Muscle layer of colon (tissue), 2 donors: ENCODE results near the gene BARHL1.

Source experiments
- H3K27ac ChIP-seq: one replicate; pipeline ENCODE4 v1.7.0; 2013; ENCODE audit warnings: low read depth, mild to moderate bottlenecking, low read length, moderate library complexity
- H3K27me3 ChIP-seq, 2 donors: one replicate each; pipeline ENCODE4 v1.7.0; 2013; ENCODE audit warnings: low read length in 2 of 2, mild to moderate bottlenecking in 2 of 2; ENCODE audit not compliant: insufficient read depth in 2 of 2, control insufficient read depth in 1 of 2
- H3K36me3 ChIP-seq: one replicate; pipeline ENCODE4 v1.7.0; 2013; ENCODE audit warnings: mild to moderate bottlenecking, low read length; ENCODE audit not compliant: insufficient read depth
- H3K4me1 ChIP-seq: one replicate; pipeline ENCODE4 v1.7.0; 2013; ENCODE audit warnings: mild to moderate bottlenecking, low read length; ENCODE audit not compliant: insufficient read depth
- H3K4me3 ChIP-seq, 2 donors: one replicate each; pipeline ENCODE4 v1.7.0; 2013; ENCODE audit warnings: low read length in 2 of 2, low read depth in 1 of 2, mild to moderate bottlenecking in 1 of 2, moderate library complexity in 1 of 2
- H3K9ac ChIP-seq: one replicate; pipeline ENCODE4 v1.7.0; 2013; ENCODE audit warnings: low read length
- H3K9me3 ChIP-seq: one replicate; pipeline ENCODE4 v1.7.0; 2013; ENCODE audit warnings: mild to moderate bottlenecking, low read length
- donor health status: abdominal sarcoma.
- donor health status: Adenocarcinoma of cecum.

BARHL1 gene

DNA sequence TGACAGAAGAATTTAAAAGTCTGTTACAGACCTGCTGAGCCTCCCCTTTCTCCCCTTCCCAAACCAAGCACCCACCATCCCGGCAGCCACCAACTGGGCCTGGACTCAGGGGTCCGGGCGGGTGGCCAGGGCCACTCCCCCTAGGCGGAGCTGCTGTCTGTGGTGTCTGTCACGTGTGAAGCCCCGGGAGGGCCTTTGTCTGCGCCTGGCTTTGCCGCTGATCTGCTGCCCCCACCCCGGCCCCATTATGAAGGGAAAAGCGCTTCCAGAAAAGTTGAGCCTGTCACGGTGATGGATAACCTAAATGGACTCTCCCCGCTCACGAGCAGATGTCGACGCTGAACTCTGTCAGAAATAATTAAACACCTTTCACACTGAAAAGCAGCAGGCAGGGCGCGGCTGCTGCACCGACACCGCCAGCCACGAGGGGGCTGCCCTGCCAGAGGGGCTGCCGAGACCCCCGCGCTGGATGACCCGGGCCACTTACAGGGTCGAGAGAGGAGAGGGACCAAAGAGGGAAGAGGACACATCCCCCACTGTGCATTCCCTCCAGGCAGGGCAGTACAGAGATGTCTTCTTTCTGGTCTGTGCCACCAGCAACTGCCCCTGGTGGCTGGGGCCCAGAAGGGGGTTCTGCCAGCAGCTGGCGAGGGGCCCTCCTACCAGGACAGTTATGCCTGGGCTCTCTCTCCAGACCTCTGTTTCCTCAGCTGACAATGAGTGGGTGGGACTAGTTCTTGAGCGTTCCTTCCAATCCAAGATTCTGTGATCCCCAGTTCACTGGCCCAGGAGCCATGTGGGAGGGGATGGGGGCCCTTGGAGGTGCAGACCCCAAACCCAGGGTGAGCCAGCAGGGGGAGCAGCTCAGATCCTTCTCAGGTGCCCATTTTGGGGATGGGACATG, 36.0 kb upstream of the BARHL1 start:
- Histone ChIP-seq H3K9ac (no peak overlapping the region), H3K4me1 (peaks cover 18% of the 10 kb centered on the region), H3K36me3 (no peaks in the 10 kb centered on the region), H3K27me3 (peaks cover 0 to 26% of the 10 kb centered on the region in 2 donors), H3K4me3 (peak overlapping the region in 1 of 2 donors; percentile 16), H3K27ac (no peak overlapping the region), H3K9me3 (no peaks in the 10 kb centered on the region)

GRCh38 chr9:132547052-132547431, 35.4 kb upstream of the BARHL1 start:
- Histone ChIP-seq H3K27ac (no peak overlapping the region), H3K4me1 (peaks cover 18% of the 10 kb centered on the region), H3K9ac (no peak overlapping the region), H3K27me3 (peaks cover 0 to 26% of the 10 kb centered on the region in 2 donors), H3K4me3 (no peak overlapping the region), H3K9me3 (no peaks in the 10 kb centered on the region), H3K36me3 (no peaks in the 10 kb centered on the region)

DNA sequence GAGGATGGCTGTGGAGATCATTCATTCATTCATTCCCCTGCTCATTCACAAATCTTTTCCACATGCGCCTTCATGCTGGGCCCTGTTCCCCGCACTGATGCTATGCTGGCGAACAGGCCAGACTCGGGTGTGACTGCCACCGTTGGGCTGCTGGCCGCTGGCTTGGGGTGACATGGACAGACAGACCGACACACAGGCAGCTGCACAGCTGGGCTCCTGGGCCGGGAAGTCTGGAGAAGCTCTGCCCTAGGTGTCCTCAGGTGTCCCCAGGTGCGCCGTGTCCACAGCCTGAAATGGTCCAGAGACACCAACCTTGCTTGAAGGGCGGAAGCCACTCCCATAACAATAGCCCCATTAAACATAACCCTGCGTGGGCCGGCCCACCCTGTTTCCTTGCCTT, 35.0 kb upstream of the BARHL1 start:
- Histone ChIP-seq H3K27me3 (peaks cover 0 to 26% of the 10 kb centered on the region in 2 donors), H3K36me3 (no peaks in the 10 kb centered on the region), H3K27ac (no peak overlapping the region), H3K9ac (no peak overlapping the region), H3K4me3 (no peak overlapping the region), H3K9me3 (no peaks in the 10 kb centered on the region), H3K4me1 (peaks cover 18% of the 10 kb centered on the region)

GRCh38 chr9:132547976-132548730, 34.3 kb upstream of the BARHL1 start:
- Histone ChIP-seq H3K27me3 (peaks cover 0 to 26% of the 10 kb centered on the region in 2 donors), H3K27ac (no peak overlapping the region), H3K4me3 (no peak overlapping the region), H3K36me3 (no peaks in the 10 kb centered on the region), H3K9me3 (no peaks in the 10 kb centered on the region), H3K4me1 (peaks cover 18% of the 10 kb centered on the region), H3K9ac (no peak overlapping the region)

DNA sequence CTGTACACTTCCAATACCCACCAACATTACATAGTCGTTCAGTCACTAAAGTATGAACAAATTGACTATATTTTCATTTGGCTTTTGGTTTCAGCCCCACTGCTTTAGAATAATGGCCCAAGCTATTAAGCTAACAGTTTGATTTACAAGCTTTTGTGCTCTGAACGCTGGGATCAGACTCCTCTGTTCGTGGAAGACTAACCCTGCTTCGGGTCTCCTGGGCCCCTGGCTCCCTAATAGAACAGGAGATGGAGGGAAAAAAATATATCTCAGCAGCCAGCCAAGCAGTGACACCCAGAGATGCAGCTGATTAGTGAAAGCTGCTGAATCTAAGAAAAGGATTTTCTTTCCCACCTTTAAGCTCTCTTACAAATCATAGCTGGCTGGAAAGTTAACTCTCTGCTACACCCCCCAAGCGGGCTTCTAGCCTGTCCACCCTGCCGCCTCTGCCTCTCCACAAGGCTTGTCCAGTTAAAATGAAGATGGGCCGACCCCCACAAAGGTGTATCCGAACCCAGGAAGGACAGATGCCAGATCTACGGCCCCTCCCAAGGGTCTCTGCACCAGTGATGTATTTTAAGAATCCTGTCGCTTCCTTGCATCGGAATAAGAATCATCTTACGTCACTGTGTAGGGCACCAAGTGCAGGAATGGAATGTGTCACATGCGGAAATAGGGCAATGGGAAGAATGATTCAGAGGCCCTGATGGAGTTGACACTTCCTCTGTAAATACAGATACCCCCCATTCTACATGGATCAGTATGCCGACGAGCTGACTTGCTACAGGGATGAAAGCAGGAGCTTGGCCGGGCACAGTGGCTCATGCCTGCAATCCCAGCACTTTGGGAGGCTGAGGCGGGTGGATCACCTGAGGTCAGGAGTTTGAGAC, 33.4 kb upstream of the BARHL1 start:
- Histone ChIP-seq H3K27ac (no peak overlapping the region), H3K9ac (no peak overlapping the region), H3K4me1 (peaks cover 18% of the 10 kb centered on the region), H3K9me3 (no peaks in the 10 kb centered on the region), H3K36me3 (no peaks in the 10 kb centered on the region), H3K27me3 (peaks cover 0 to 26% of the 10 kb centered on the region in 2 donors), H3K4me3 (no peak overlapping the region)

DNA sequence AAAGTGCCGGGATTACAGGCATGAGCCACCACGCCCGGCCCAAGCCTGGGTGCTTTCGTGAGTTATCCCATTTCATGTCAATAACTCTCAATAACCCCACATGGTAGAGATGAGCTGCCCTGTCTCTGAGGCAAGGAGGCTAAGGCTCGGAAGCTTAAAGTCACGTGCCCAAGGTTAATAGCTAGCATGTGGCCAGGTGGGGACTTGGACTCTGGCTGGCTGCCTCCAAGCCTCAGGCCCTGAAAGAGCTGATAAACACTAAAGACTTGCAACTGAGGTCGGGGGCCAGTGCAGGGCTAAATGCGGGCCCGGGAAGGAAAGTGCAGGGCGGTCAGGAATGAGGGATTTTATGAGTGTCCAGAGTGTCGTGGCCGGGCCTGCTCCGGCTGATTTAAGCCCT, 30.9 kb upstream of the BARHL1 start:
- Histone ChIP-seq H3K27me3 (peaks cover 0 to 7% of the 10 kb centered on the region in 2 donors), H3K27ac (no peak overlapping the region), H3K36me3 (no peaks in the 10 kb centered on the region), H3K9ac (no peak overlapping the region), H3K9me3 (no peaks in the 10 kb centered on the region), H3K4me1 (peaks cover 7% of the 10 kb centered on the region), H3K4me3 (no peak overlapping the region)

GRCh38 chr9:132552041-132552440, 30.4 kb upstream of the BARHL1 start:
- Histone ChIP-seq H3K27ac (no peak overlapping the region), H3K9me3 (no peaks in the 10 kb centered on the region), H3K9ac (no peak overlapping the region), H3K4me1 (peaks cover 2% of the 10 kb centered on the region), H3K27me3 (peaks cover 0 to 2% of the 10 kb centered on the region in 2 donors), H3K4me3 (no peak overlapping the region), H3K36me3 (no peaks in the 10 kb centered on the region)

DNA sequence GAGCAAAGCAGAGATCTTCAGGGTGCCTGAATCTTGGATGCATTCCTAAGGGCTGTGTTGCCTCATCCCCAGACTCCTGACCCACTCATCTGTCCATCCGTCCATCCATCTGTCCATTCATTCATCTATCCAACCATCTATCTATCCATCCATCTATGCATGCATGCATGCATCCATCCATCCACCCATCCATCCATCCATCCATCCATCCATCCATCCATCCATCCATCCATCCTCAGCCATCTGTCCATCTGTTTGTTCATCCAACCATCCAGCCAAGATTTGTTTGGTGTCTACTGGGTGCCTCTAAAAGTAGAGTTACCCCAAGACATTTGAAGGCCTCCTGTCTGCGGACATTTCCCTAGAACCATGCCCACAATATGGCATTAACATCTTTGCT, 27.7 kb upstream of the BARHL1 start:
- Histone ChIP-seq H3K4me3 (no peak overlapping the region), H3K9me3 (no peaks in the 10 kb centered on the region), H3K4me1 (no peaks in the 10 kb centered on the region), H3K27ac (no peak overlapping the region), H3K36me3 (no peaks in the 10 kb centered on the region), H3K9ac (no peak overlapping the region), H3K27me3 (no peaks in the 10 kb centered on the region)

- H3K4me3 ChIP-seq: no peak overlapping the region
- H3K9ac ChIP-seq: no peak overlapping the region
- H3K27ac ChIP-seq: no peak overlapping the region
- H3K4me1 ChIP-seq: no peaks in the 10 kb centered on the region
- H3K9me3 ChIP-seq: no peaks in the 10 kb centered on the region
- no peaks in the 10 kb centered on the region for H3K27me3 ChIP-seq
- no peaks in the 10 kb centered on the region for H3K36me3 ChIP-seq
Observed at GRCh38 chr9:132555528-132555927, 26.9 kb upstream of the BARHL1 start.

- no peak overlapping the region for H3K27ac ChIP-seq
- no peak overlapping the region for H3K9ac ChIP-seq
- H3K4me3 ChIP-seq: no peak overlapping the region
- no peaks in the 10 kb centered on the region for H3K27me3 ChIP-seq
- H3K4me1 ChIP-seq: no peaks in the 10 kb centered on the region
- no peaks in the 10 kb centered on the region for H3K9me3 ChIP-seq
- no peaks in the 10 kb centered on the region for H3K36me3 ChIP-seq
Observed at GRCh38 chr9:132556235-132556634, 26.2 kb upstream of the BARHL1 start.

GRCh38 chr9:132556714-132557113, 25.7 kb upstream of the BARHL1 start:
- no peaks in the 10 kb centered on the region for H3K27me3 ChIP-seq
- no peaks in the 10 kb centered on the region for H3K4me1 ChIP-seq
- no peak overlapping the region for H3K4me3 ChIP-seq
- no peaks in the 10 kb centered on the region for H3K9me3 ChIP-seq
- H3K36me3 ChIP-seq: no peaks in the 10 kb centered on the region
- no peak overlapping the region for H3K9ac ChIP-seq
- H3K27ac ChIP-seq: no peak overlapping the region
